Stomach (tissue), 4 donors: Measurements from ENCODE around the gene GRHPR.

Source experiments
- CTCF ChIP-seq, 7 experiments: fragments of 450-650 bp in 4 of 7; fragments of 200-600 bp in 3 of 7; sonication (generic) in 3 of 7; IDR thresholded peaks; one replicate each; pipeline ENCODE4 v1.5.1; 2016 to 2019; ENCODE audit warnings: antibody characterized with exemption in 7 of 7, control low read depth in 2 of 7, mild to moderate bottlenecking in 1 of 7
- POLR2A ChIP-seq, 4 donors: fragments of 450-650 bp; IDR thresholded peaks; one replicate each; pipeline ENCODE4 v1.6.1; 2016; ENCODE audit warnings: antibody characterized with exemption in 4 of 4, control low read depth in 2 of 4, mild to moderate bottlenecking in 1 of 4, moderate library complexity in 1 of 4
- POLR2AphosphoS5 ChIP-seq, 3 donors: sonication (generic); formaldehyde crosslinking; IDR thresholded peaks; one replicate each; pipeline ENCODE4 v1.6.1; 2016; ENCODE audit warnings: antibody characterized with exemption in 3 of 3

- TF ChIP-seq CTCF (IDR thresholded peaks at IDR 0.05) (no peak), POLR2A (IDR thresholded peaks at IDR 0.05) (no peak), POLR2AphosphoS5 (IDR thresholded peaks at IDR 0.05) (no peak)
Observed at GRCh38 chr9:37382161-37382981, 40.1 kb upstream of the GRHPR start.
